HG03045 (cell line): ENCODE results near the gene AVPR2.
A peak's percentile ranks its signal among the peaks of the same experiment; 100 is the strongest.

Experiments used
- ATAC-seq: cut with Tn5 transposase; IDR thresholded peaks from one replicate; pipeline ENCODE4 v1.9.1; 2021; ENCODE audit warnings: mild to moderate bottlenecking, moderate library complexity; ENCODE audit not compliant: unreplicated experiment

The AVPR2 gene

GRCh38 chrX:153930011-153930910 lies 25.8 kb downstream of the AVPR2 start:
- ATAC-seq, result no peak

GRCh38 chrX:153931151-153931550 lies 26.7 kb downstream of the AVPR2 start:
- no peak for ATAC-seq

- ATAC-seq, result no peak
These were observed 27.3 kb downstream of the AVPR2 start for GRCh38 chrX:153931748-153932147.

GRCh38 chrX:153932220-153932915 lies 27.9 kb downstream of the AVPR2 start:
- ATAC-seq, result no peak

GRCh38 chrX:153933748-153934147 lies 29.3 kb downstream of the AVPR2 start:
- ATAC-seq, result no peak

GRCh38 chrX:153934148-153934761 lies 29.8 kb downstream of the AVPR2 start:
- ATAC-seq, result peak; percentile 9

GRCh38 chrX:153934762-153935325 lies 30.4 kb downstream of the AVPR2 start, which contains the start of gene NAA10:
TSS of gene NAA10 (minus strand) at chrX:153935037. CDS start at chrX:153934904, 133 bp downstream.
- peak; percentile 88 for ATAC-seq

- ATAC-seq, result peak; percentile 13
These were observed 30.9 kb downstream of the AVPR2 start for GRCh38 chrX:153935326-153935851.

- no peak for ATAC-seq
These were observed 32.6 kb downstream of the AVPR2 start for GRCh38 chrX:153937056-153937455.

- ATAC-seq, result no peak
These were observed 33.8 kb downstream of the AVPR2 start for GRCh38 chrX:153938226-153938786.

- ATAC-seq, result no peak
These were observed 35.1 kb downstream of the AVPR2 start for GRCh38 chrX:153939573-153939972.

GRCh38 chrX:153941336-153942252 lies 37.1 kb downstream of the AVPR2 start:
- no peak for ATAC-seq

- no peak for ATAC-seq
These were observed 39.8 kb downstream of the AVPR2 start, which contains the start of gene RENBP for GRCh38 chrX:153944140-153944799. TSS of gene RENBP (minus strand) at chrX:153944643. CDS start at chrX:153944610, 33 bp downstream.

- ATAC-seq, result no peak
These were observed 40.3 kb downstream of the AVPR2 start for GRCh38 chrX:153944800-153945150.

- no peak for ATAC-seq
These were observed 41.8 kb downstream of the AVPR2 start for GRCh38 chrX:153945956-153946943.

GRCh38 chrX:153947009-153947769 lies 42.7 kb downstream of the AVPR2 start:
- ATAC-seq, result peak; percentile 57

GRCh38 chrX:153948002-153948466 lies 43.6 kb downstream of the AVPR2 start:
- ATAC-seq, result no peak
